ENCODE results near the gene CAST. TPM values are rescaled to one million over a fixed set of nuclear protein-coding genes. Genes with fewer than 3 reads are reported as not detected.

CAST gene
- total RNA-seq, 1 experiment from 2014 or later: 149 TPM

- no peak for DNase-seq (ENCODE audit: low read depth)
Measured at GRCh38 chr5:96645091-96645490, 17.1 kb upstream of the CAST start.

GRCh38 chr5:96648023-96648422 is 14.2 kb upstream of the CAST start:
- DNase-seq (ENCODE audit: low read depth): no peak

- DNase-seq (ENCODE audit: low read depth): no peak
Measured at GRCh38 chr5:96648593-96648992, 13.6 kb upstream of the CAST start.

- no peak for DNase-seq (ENCODE audit: low read depth)
Measured at GRCh38 chr5:96649251-96649662, 12.9 kb upstream of the CAST start.

GRCh38 chr5:96649681-96650540 is 12.3 kb upstream of the CAST start:
- peak; percentile 49 for DNase-seq (ENCODE audit: low read depth)

- no peak for DNase-seq (ENCODE audit: low read depth)
Measured at GRCh38 chr5:96651047-96651446, 11.1 kb upstream of the CAST start.

- DNase-seq (ENCODE audit: low read depth): no peak
Measured at GRCh38 chr5:96651948-96652753, 10.0 kb upstream of the CAST start.

GRCh38 chr5:96652769-96653454 is 9.3 kb upstream of the CAST start:
- peak; percentile 87 for DNase-seq (ENCODE audit: low read depth)

- no peak for DNase-seq (ENCODE audit: low read depth)
Measured at GRCh38 chr5:96654209-96654608, 8.0 kb upstream of the CAST start.

GRCh38 chr5:96655085-96655484 is 7.1 kb upstream of the CAST start:
- no peak for DNase-seq (ENCODE audit: low read depth)

GRCh38 chr5:96655506-96655905 is 6.7 kb upstream of the CAST start:
- peak; percentile 69 for DNase-seq (ENCODE audit: low read depth)

GRCh38 chr5:96657068-96657467 is 5.1 kb upstream of the CAST start:
- peak; percentile 96 for DNase-seq (ENCODE audit: low read depth)

GRCh38 chr5:96658272-96658671 is 3.9 kb upstream of the CAST start:
- peak; percentile 28 for DNase-seq (ENCODE audit: low read depth)

GRCh38 chr5:96659170-96659569 is 3.0 kb upstream of the CAST start:
- DNase-seq (ENCODE audit: low read depth): no peak

GRCh38 chr5:96660971-96661854 is 963 bp upstream of the CAST start:
- peak; percentile 68 for DNase-seq (ENCODE audit: low read depth)

GRCh38 chr5:96662725-96663518 is 746 bp downstream of the CAST start:
- DNase-seq (ENCODE audit: low read depth): peak; percentile 91

- DNase-seq (ENCODE audit: low read depth): peak; percentile 16
Measured at GRCh38 chr5:96663608-96664007, 1.4 kb downstream of the CAST start.

GRCh38 chr5:96664669-96665068 is 2.5 kb downstream of the CAST start:
- peak; percentile 21 for DNase-seq (ENCODE audit: low read depth)

- DNase-seq (ENCODE audit: low read depth): no peak
Measured at GRCh38 chr5:96668725-96669124, 6.5 kb downstream of the CAST start.

GRCh38 chr5:96669909-96670308 is 7.7 kb downstream of the CAST start:
- DNase-seq (ENCODE audit: low read depth): no peak
